GM21367 (cell line): ENCODE measurements around the gene LRTM1.

ENCODE experiments used
- ATAC-seq: cut with Tn5 transposase; IDR thresholded peaks from one replicate; pipeline ENCODE4 v1.9.1; 2021; ENCODE audit not compliant: unreplicated experiment

Gene LRTM1

DNA sequence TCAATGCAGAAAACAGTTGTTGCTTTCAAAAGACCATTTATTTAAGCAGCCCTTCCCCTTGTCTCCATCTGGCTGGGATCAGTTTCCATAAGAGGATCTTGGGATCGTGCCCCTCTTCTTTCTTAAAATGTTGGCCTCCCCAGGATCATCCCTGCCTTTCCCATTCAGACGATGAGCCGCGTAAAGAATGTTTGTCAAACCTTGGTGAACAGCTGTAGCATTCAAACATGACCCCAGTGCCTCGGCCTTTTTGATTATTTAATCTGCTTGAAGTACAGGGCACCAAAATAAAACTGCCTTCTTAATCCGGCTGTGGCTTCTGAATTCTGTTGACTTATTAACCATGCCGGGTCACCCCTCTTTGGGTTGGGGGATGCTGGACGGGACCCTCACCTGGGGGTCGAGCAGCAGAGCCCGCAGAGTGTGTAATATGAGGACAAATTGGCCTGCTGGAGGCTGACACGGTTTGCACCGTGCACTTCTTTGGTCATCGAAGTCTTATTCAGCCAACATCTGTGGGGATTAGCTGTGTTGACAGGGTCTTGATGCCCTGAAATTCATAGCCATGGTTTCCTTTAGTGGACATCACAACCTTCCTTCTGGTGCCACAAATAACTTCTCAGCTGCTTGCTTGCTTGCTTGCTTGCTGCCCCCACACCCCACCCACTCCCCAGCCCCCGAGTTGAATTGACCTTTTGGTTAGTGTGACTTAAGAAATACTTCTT is at the start of gene LRTM1:
LRTM1 (minus strand) TSS at position 14 of the 725 bp plus-strand sequence. CDS start 148 bp downstream, outside the sequence.
- ATAC-seq: no peak

DNA sequence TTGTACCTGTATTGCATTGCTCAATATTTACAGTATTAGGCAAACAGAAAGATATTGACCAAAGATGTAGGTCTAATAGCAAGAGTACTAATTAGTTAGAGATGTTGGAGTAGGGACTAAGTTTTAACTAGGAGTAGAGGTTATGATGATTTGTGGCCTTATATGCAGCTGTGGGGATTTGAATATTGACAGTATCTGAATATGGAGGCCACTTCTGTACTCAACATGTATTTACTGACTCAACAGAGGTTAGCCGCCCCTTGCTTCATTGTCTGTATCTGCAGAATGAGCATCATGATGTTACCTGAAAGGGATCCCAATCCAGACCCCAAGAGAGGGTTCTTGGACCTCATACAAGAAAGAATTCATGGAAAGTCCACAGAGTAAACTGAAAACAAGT is 49.6 kb upstream of the LRTM1 start:
- no peak for ATAC-seq

DNA sequence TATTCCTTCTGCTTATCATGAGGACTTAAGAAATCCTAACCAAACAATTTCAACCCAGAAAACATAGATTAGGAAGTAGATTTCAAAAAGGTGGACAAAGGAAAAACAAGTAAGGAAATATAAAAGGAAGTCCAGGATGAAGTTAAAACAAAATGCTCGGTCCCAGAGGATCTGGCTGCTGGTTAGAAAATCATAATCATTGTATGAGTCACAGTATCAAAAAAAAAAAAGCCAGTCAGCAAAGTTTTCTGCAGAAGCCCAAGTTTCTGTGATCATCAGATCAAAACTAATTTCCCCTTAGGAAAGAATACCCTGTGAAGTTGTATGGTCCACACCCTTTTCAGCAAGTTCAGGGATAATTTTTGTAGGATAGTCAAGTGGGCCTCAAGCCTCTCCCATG is 43.0 kb upstream of the LRTM1 start:
- no peak for ATAC-seq

DNA sequence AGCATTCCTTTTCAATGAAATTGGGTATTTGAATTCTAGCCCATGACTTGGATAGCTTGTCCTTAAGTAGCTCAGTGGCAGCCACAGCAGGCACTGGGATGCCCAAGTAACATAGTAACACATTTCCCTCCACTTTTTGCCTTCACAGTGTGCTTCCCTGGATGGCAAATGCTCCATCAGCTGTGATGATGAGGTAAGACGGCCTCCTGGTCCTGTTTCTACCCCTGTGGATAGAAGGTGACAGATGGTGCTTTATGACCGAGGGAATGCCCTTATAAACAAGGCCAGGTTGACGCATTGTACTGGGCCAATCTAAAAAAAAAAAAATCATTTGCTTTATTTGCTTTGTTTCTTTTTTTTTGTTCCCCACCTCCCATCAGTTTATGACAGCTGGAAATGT is 41.8 kb upstream of the LRTM1 start:
- ATAC-seq: no peak

DNA sequence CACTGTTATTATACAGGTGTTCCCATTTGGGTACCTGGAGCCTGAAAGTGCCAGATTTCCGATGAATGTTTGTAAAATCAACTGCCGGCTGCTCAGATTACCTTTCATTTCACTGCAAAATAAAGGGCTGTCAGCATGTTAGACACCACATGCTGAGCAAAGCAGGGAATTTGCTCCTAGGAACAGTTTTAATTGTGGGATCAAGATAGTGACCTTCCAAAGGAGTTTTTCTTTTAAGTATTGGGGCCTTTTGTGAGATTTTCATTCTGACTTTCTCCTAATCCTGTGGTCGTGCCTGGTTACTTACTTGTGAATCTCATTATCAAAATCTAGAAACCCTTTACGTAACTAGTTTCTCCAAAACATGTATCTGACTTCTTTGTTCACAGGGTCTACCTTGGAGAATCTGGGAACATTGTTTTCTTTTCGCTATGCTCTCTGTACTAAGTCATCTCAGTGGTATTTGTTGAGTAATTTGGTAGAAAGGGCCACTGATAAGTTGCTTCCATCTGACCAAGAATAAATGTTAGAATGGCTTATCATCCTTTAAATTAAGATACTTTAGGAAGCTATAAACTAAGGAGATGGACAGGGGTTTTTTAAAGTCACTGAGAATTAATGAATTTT is 40.8 kb upstream of the LRTM1 start:
- ATAC-seq: no peak

DNA sequence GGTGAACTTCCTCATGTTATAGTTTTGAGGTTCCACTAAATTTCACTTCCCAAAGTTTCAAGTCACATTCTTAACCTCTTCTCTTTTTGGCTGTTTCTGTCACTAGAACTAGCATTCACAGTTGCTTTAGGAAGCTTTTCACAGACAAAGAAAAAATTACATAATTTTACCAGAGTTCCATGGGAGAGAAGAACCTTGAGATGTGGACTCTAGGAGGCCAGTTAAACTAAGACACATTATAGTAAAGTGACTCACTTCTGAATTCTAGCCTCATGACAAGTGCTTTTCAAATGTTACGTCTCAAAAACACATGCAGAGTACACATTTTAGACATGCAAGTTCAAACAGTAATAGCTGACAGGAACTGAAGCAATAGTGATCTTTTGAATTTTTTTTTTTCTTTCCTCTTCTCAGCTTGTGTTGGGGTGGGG is 39.9 kb upstream of the LRTM1 start:
- no peak for ATAC-seq

DNA sequence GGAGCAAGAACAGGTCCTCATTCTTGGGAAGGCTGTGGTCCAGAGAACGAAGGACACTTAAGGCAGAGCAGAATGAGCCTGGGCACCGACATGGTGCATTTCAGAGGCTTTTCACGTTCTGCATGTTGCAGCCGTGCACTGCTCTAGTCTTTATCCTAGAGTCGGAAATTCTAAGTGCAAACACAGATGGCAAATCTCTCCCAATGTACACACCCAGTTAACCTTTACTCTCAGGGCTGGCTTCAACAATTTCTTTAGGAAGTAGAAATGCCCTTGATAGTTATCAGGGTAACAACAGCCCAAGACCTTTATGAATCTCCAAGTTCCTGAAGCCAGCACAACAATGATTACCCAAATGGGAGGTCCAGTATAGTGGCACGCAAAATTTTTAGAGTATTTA is 39.1 kb upstream of the LRTM1 start:
- no peak for ATAC-seq

DNA sequence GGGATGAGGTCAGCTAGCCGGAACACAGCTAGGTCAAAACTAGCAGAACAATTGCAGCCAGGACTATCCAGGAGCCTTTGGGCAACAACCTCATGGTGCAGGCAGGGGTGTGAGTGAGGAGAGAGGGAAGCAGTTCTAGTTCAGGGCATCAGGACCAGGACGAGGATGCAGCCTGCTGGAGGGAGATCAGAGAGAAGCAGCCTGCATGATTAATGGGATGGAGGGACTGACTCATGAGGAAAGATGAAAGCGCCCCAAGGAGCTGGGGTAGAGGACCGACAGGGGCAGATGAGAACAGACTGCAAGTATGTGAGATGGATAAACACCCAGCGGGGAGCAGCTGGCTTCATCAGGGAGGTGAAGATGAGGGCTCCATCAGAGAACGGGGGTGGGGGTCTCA is 37.9 kb upstream of the LRTM1 start:
- no peak for ATAC-seq

DNA sequence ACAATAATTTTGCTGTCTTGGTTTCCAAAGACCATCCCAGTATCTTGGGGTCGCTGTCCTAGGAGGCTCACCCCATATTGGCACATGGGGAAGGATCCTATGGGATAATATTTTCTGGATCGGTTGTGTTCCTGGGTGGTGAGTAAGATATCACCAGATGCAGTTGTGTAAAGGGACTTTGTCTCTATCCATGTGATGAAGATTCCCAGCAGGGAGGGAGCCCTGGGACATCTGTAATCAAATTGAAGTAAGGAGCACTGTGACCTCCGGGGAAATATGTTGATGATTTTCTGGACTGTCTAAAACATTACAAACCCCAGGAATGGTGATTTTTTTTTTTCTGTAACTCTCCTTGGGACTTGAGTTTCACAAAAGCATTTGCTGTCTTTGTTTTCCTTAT is 36.2 kb upstream of the LRTM1 start:
- no peak for ATAC-seq

DNA sequence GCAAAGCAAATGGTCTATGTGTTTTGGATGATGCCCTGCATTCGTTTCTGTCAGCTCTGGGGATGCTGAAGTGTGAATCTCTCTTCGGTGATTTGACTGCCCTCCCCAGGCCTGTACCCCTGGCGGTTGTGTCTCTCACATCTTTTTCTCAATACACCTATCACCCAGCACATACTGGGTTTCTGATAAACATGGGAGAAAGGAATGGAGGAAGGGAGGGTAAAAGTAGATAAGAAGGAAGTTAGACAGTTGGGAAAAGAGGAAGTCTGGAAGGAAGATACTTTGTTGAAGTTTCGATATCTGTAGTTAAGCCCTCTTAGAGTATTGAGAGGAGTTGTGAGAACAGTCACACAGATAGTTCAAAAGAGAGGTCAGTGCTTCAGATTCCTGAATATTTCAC is 35.8 kb upstream of the LRTM1 start:
- ATAC-seq: no peak

DNA sequence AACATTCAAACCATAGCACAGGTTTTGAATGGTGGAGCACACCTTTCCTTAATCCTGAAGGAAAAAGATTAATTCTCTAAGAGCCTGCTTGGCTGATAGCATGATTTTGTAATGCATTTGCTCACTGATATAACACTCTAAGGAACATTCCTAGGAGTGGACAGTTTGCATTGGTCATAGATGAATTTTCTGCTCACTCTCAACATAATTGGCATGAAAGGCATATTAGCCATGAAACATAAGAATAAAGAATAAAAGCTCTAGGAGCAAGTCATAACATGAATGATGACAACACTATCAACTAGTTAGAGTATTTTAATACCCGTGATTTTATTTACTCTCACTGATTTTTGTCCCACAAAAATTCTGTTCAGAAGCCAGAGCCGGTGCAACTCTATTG is 34.3 kb upstream of the LRTM1 start:
- no peak for ATAC-seq

DNA sequence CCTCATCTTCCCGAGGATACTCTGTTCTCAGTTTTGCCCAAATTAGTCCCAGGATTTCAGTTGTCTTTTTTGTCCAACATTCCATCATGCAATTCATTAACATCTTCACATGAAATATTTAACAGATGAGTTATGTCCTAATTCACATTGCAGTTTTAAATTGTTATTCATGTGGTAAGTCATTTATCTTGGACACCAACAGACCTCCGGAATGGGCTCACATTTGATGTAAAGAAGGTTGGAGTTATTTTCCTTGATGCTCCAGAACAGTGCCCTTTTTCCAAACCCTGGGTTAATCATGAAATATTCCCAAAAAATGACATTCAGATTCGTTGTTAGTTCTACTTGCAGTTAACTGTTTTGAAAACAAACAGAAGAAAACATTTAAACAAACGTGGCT is 32.8 kb upstream of the LRTM1 start:
- ATAC-seq: no peak

DNA sequence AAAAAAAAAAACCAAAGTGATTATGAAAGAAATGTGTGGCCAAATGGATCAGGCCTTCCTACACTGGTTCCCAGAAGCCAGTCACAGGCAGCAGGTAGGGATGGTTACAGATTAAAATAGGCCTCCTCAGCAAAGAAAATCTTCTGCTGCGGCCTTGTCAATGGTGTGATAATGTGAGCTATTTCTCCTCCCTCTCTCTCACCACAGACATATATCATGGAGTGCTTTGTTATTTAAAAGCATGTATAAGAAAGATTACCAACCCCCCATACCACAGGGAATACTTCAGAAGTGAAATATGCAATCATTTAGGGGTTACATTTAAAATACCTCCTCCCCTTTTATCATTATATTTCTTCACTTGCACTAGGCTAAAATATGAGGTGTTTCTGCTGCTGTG is 32.2 kb upstream of the LRTM1 start:
- ATAC-seq: no peak

DNA sequence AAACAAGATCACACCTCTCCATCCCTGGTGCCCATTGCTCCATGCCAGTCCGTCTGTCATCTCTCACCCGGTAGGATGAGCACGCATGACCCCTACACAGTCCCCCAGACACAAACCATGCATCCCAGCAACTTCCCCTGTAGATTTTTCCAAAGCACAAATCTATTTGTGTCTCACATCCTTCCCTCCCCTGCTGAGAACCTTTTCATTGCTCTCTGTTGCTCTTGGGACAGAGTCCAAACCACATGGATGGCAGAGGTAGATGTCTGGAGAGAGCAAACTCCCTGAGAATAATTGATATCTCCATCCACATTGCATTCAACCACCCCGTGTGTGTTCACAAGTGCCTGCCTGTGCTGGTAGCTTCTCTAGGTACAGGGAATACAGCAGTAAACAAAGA is 29.9 kb upstream of the LRTM1 start:
- ATAC-seq: no peak

DNA sequence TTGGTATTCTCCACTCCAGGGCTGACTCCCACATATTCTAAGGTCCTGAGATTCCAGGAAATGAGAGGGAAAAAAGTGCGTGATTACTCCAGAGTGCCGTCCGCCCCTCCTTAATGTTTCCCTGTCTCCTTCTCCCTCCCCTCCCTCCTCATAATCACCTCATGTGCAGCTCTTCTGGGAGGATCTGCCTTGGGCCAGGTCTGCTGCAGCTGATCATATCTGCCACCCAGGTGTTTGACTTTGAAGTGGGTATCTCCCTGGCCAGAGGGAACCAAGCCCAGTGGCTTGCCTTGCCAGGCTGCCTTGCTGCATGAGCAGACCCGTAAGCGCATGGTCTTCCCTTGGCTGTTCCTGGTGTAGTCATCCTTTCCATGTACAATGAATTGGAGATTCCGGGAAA is 28.1 kb upstream of the LRTM1 start:
- ATAC-seq: no peak

DNA sequence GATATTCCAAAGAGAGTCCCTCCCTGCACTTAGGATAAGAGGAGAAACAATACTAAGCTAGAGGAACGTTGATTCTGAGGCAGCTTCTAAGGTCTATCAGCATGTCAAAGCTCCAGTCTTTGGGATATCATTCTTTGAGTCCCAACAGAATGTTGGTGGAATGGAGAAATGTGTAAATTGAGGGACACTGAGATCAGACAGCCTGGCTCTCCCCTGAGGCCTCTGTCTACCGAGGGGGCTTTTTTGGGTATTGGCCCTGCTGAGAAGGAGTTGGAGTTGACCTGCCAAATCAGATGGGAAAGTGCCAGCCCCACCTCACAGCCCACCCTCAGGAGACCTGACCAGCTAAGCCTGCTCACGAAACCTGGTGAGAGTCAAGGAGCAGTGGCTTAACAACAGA is 27.6 kb upstream of the LRTM1 start:
- ATAC-seq: no peak

DNA sequence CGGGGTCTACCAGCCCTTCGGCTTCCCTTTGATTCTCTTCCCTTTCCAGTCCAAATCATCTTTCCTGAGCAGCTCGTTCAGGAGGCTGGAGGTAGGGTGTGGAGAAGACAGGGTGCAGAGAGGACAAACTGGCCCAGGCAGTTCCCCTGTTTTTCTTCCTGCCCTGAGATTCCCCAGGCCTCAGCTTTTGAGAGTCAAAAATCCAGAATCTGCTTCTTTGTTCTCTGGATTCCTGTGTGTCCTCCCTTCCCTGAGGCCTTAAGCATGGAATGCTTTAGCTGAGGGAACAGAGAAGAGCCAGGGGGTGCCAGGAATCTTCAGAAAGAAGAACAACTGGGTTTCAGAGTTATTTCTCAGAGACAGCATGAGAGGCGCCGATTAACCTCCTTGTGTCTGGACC is 26.7 kb upstream of the LRTM1 start:
- no peak for ATAC-seq

DNA sequence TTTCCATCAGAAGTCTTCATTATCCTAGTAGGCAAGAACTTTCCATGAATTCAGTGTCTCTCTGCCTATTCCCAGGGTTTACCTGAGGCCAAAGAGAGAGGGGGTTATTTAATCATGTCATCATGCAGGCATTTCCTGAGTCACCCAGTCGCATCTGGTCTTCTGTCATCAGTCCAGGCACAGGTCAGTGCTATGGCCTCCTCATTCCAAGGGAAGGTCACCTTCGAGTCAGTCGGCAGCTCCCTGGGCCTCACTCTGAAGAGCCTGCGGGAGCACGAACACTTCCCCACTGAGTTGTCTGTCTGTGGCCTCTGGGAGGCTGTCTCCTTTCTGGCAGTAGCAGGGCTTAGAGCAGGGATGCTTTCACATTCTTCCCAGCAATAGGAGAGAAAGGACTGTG is 26.2 kb upstream of the LRTM1 start:
- no peak for ATAC-seq

DNA sequence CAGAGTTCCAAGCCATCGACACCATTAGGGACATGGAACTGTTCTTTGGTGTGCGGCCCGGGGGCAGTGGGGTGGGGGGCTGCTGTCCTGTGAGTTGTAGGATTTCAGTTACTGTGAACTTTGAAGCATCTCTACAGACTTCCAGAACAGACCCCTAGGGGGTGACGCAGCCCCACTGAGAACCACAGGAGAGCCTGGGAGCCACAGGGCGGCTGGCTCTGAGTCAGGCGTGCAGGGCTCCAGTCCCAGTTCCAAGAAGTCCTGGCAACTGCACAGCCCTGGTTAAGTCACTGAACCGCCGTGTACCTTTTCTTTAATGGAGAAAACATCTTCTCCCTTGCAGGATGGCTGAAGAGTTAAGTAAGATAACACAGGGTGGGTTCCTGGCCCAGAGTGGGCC is 23.5 kb upstream of the LRTM1 start:
- no peak for ATAC-seq

DNA sequence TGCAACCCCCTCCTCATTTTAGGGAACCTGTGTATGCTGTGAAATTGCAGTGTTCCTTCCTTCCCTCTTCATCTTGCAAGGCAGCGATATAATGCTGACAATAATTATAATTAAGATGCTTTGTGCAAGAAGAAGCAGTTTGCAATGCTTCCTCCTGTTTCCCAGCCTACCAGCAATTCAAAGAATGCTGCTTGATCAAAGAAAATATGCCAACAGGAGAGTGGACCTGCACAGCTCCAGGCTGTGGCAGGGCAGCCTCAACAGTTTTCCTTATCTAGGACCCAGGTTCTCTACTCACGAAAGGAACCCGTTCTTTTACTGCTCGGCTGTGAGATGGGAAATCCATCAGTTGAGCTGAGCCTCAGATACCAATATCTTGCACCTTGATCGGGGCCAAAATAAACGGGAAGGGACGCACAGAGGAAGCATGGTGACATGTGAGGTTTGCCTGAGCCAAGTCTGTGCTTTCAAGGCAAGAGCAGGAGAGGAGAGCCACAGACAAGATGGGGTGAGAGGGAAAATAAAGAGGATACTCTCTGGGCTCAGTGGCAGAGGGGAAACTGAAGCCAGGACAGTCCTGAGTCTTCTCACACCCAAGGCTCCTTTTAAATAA is 22.6 kb upstream of the LRTM1 start:
- ATAC-seq: no peak

DNA sequence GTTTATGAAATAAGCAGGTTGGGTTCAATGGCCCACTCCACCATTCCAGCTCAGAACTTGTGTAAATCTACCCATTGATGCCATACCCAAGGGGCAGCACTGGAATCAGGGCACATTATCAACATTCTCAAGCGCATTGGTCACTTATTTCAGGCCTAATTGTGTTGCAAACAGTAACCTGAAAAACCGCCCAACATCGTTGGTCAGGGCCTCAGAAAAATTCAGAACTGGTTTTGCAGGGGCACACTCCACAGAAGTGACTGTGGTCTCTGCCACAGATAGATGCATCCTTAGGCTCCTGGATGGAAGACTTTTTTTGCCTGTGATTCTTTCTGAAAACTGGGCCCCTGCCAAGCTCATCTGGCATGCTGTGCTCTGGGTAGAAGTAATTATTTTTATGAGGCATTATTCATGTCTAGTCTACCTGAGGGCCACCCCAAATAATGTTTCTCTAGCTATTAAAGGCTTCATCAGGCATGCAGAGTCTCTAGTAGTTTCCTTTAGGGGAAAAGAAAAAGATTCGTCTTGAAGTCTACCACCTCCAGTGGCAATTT is 21.7 kb upstream of the LRTM1 start:
- ATAC-seq: no peak

DNA sequence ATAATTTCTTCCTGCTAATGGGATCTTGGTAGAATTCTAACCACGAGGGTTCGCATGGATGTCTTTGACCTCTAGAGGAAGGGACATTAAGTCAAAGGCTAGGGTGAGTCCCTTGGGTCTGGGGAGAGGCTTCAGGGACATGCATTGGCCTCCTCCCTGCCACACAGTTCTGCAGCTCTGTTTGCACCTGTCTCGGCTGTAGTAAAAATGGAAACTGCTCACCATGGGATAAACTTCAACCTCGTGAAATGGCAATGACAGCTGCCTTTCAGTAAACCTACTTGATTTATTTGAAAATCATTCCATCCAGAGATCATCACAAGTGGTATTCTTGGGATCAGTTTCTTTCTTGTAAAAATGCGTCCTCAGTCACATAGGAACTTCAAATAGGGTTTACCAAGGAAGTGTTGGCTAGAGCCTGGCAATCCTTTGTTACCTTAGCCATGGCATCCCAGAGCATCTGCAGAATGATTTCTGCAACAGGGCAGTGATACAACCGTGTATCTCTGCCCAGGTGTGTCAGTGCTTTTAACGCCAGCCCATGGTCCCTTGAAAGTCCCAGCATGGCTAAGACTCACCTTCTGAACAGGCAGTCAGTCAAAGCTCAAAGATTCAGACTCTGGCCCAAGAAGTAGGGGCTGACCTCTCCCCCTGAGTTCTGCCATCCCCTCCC is 14.0 kb upstream of the LRTM1 start:
- ATAC-seq: no peak
